ENCODE data around the gene TRAF1. TPM values are rescaled to one million over a fixed set of nuclear protein-coding genes. Genes with fewer than 3 reads are reported as not detected.

Gene TRAF1
- total and polyA plus RNA-seq, 2 donors (not counting 1 experiment from before 2014, with no cell fraction given), result 12.2 to 19.5 TPM

- DNase-seq (no peak), ATAC-seq (ENCODE audit: low read depth) (no peak)
- no peaks in the 10 kb centered on the region for H3K27me3 ChIP-seq (replicated peaks in 1 of 4; ENCODE audit: control extremely low read depth in 1 of 4, control insufficient read depth in 3 of 4, insufficient read depth in 4 of 4, low read length in 3 of 4)
- ChIA-PET POLR2A (no interaction called here), CTCF (interaction anchor here (0.7 to 6.7 kb wide), 8 partner anchors 26 to 190 kb away, joined by 3 to 102 read pairs (median 3); no protein-coding TSS in a partner anchor)
- peak overlapping the region in 1 of 2 donors; percentile 23 for H3K27ac ChIP-seq (ENCODE audit: low read length in 2 of 2)
- no peak overlapping the region for H3K4me2 ChIP-seq (replicated peaks; ENCODE audit: low read depth, low read length, poor library complexity, severe bottlenecking)
- no peak overlapping the region for H2AFZ ChIP-seq (ENCODE audit: insufficient read depth, low read depth, low read length, poor library complexity, severe bottlenecking)
- H4K20me1 ChIP-seq (ENCODE audit: control insufficient read depth, insufficient read depth, low read length, poor library complexity, severe bottlenecking), result no peaks in the 10 kb centered on the region
- no peaks in the 10 kb centered on the region for H3K27me3 Mint-ChIP-seq
- peaks cover 0 to 3% of the 10 kb centered on the region in 2 experiments for H3K36me3 ChIP-seq (replicated peaks in 1 of 2; ENCODE audit: control extremely low read depth in 1 of 2, control insufficient read depth in 1 of 2, extremely low read depth in 1 of 2, insufficient read depth in 2 of 2, low read length in 1 of 2)
- no peaks in the 10 kb centered on the region for H3K9me3 ChIP-seq (ENCODE audit: control extremely low read depth in 1 of 3, control insufficient read depth in 2 of 3, insufficient read depth in 1 of 3, low read length in 2 of 3)
- peaks cover 15% of the 10 kb centered on the region for H3K4me1 Mint-ChIP-seq
- TF ChIP-seq EZH2 (IDR thresholded peaks at IDR 0.05; ENCODE audit: borderline replicate concordance, insufficient read depth, low read depth, low read length, poor library complexity, severe bottlenecking) (no peak), CTCF (IDR thresholded peaks at IDR 0.05) (no peak)
- no peak overlapping the region for H3K9ac ChIP-seq (ENCODE audit: low read length)
- H3K9me3 Mint-ChIP-seq (ENCODE audit: insufficient read depth), result no peaks in the 10 kb centered on the region
- WGBS (ENCODE audit: insufficient coverage), result 78% methylated on average over 9 of the region's 9 CpGs
- H3K79me2 ChIP-seq (ENCODE audit: control insufficient read depth, insufficient read depth, low read length), result peaks cover 4% of the 10 kb centered on the region
- H3K4me1 ChIP-seq (ENCODE audit: control insufficient read depth in 2 of 2, insufficient read depth in 2 of 2, low read length in 2 of 2), result peaks cover 0 to 19% of the 10 kb centered on the region in 2 donors
- peak overlapping the region; percentile 45 for H3K4me3 Mint-ChIP-seq
- peak overlapping the region; percentile 53 for H3K27ac Mint-ChIP-seq
- intact Hi-C loops (cut with micrococcal nuclease), result no loop called here
- H3K4me3 ChIP-seq (ENCODE audit: control extremely low read depth in 1 of 5, extremely low read depth in 1 of 5, insufficient read depth in 1 of 5, low read depth in 2 of 5, low read length in 4 of 5), result no peak overlapping the region
These were observed 56.4 kb downstream of the TRAF1 start for GRCh38 chr9:120870206-120870605.

GRCh38 chr9:120869726-120870125, 56.9 kb downstream of the TRAF1 start:
- peak overlapping the region; percentile 23 for H3K4me3 Mint-ChIP-seq
- H3K27ac Mint-ChIP-seq, result peak overlapping the region; percentile 46
- H3K36me3 ChIP-seq (replicated peaks in 1 of 2; ENCODE audit: control extremely low read depth in 1 of 2, control insufficient read depth in 1 of 2, extremely low read depth in 1 of 2, insufficient read depth in 2 of 2, low read length in 1 of 2), result peaks cover 0 to 3% of the 10 kb centered on the region in 2 experiments
- no peaks in the 10 kb centered on the region for H4K20me1 ChIP-seq (ENCODE audit: control insufficient read depth, insufficient read depth, low read length, poor library complexity, severe bottlenecking)
- TF ChIP-seq EZH2 (IDR thresholded peaks at IDR 0.05; ENCODE audit: borderline replicate concordance, insufficient read depth, low read depth, low read length, poor library complexity, severe bottlenecking) (no peak), CTCF (IDR thresholded peaks at IDR 0.05) (no peak)
- H3K9me3 Mint-ChIP-seq (ENCODE audit: insufficient read depth), result no peaks in the 10 kb centered on the region
- POLR2A ChIA-PET, result interaction anchor here (0.7 to 2.0 kb wide), 5 partner anchors 8 to 227 kb away, joined by 3 to 6 read pairs (median 3); no protein-coding TSS in a partner anchor
- 93% methylated on average over 10 of the region's 10 CpGs for WGBS (ENCODE audit: insufficient coverage)
- ATAC-seq (ENCODE audit: low read depth), result no peak
- no peak overlapping the region for H3K4me3 ChIP-seq (ENCODE audit: control extremely low read depth in 1 of 5, extremely low read depth in 1 of 5, insufficient read depth in 1 of 5, low read depth in 2 of 5, low read length in 4 of 5)
- H3K4me1 ChIP-seq (ENCODE audit: control insufficient read depth in 2 of 2, insufficient read depth in 2 of 2, low read length in 2 of 2), result peaks cover 0 to 19% of the 10 kb centered on the region in 2 donors
- H3K9me3 ChIP-seq (ENCODE audit: control extremely low read depth in 1 of 3, control insufficient read depth in 2 of 3, insufficient read depth in 1 of 3, low read length in 2 of 3), result no peaks in the 10 kb centered on the region
- H3K27me3 ChIP-seq (replicated peaks in 1 of 4; ENCODE audit: control extremely low read depth in 1 of 4, control insufficient read depth in 3 of 4, insufficient read depth in 4 of 4, low read length in 3 of 4), result no peaks in the 10 kb centered on the region
- intact Hi-C loops (cut with micrococcal nuclease), result loop anchor here (1.0 to 10.0 kb wide), 6 partner anchors 8 to 335 kb away; partner anchors contain the start of genes CNTRL, PHF19 and RAB14
- H3K27me3 Mint-ChIP-seq, result no peaks in the 10 kb centered on the region
- CTCF ChIA-PET, result interaction anchor here (1.0 to 6.7 kb wide), 10 partner anchors 9 to 191 kb away, joined by 3 to 102 read pairs (median 6); no protein-coding TSS in a partner anchor
- DNase-seq, result no peak
- H3K4me2 ChIP-seq (replicated peaks; ENCODE audit: low read depth, low read length, poor library complexity, severe bottlenecking), result peak overlapping the region; percentile 95
- peaks cover 13% of the 10 kb centered on the region for H3K4me1 Mint-ChIP-seq
- H3K9ac ChIP-seq (ENCODE audit: low read length), result no peak overlapping the region
- no peak overlapping the region for H2AFZ ChIP-seq (ENCODE audit: insufficient read depth, low read depth, low read length, poor library complexity, severe bottlenecking)
- no peak overlapping the region for H3K27ac ChIP-seq (ENCODE audit: low read length in 2 of 2)
- peaks cover 4% of the 10 kb centered on the region for H3K79me2 ChIP-seq (ENCODE audit: control insufficient read depth, insufficient read depth, low read length)

All from B cell (primary cell).